K562 (cell line): ENCODE results near the gene AP3S1. TPM values are rescaled to one million over a fixed set of nuclear protein-coding genes. Genes with fewer than 3 reads are reported as not detected.

Experiments
- ATAC-seq: fragments of 200-7000 bp; cut with Tn5 transposase; 3 replicates; pipeline ENCODE4 v1.9.1; 2020; ENCODE audit warnings: moderate library complexity
- Bru-seq: library from RNA; stranded (reverse); fragments of 400-500 nt; gene quantifications from one replicate; lab custom pipeline; 2021; lab: Mats Ljungman, UMichigan
- BruChase-seq, 2 experiments: library from RNA; stranded (reverse); fragments of 400-500 nt; gene quantifications; one replicate each; lab custom pipeline; 2021; lab: Mats Ljungman, UMichigan
- BruUV-seq: library from RNA; stranded (reverse); fragments of 400-500 nt; replicated peaks from 2 replicates; lab custom pipeline; 2021; lab: Mats Ljungman, UMichigan
- CTCF ChIA-PET: fragments of 300-600 bp; formaldehyde crosslinking; extraction: SDS; loops from one replicate; lab custom pipeline; 2021; ENCODE audit warnings: low intra/inter-chr PET ratio; lab: Yijun Ruan, JAX
- POLR2A ChIA-PET: fragments of 300-600, 350-650 bp; sonication (Branson Sonifier 250); formaldehyde crosslinking; extraction: SDS; loops from one replicate; lab custom pipeline; 2021; ENCODE audit warnings: antibody characterized with exemption, inconsistent platforms; lab: Yijun Ruan, JAX
- DNase-seq, 4 experiments: peaks; one replicate each; pipeline versions ENCODE4 v3.0.0 to v3.0.0-alpha.2; 2011 to 2018; ENCODE audit warnings: low spot score in 3 of 4, mixed read lengths in 3 of 4; ENCODE audit errors: extremely low read depth in 1 of 4
- FAIRE-seq: peaks from 2 replicates; lab custom pipeline; 2011; peaks lifted over from hg19 to GRCh38; lab: Jason Lieb, UNC
- H2AFZ ChIP-seq: 2 replicates; pipeline ENCODE4 v1.6.0; 2011; ENCODE audit warnings: low read depth, low read length, control low read depth, inconsistent platforms
- H3K27ac ChIP-seq: fragments of 200-600 bp; 3 replicates; pipeline ENCODE4 v1.8.0; 2011; ENCODE audit warnings: low read depth, mild to moderate bottlenecking, control low read depth, inconsistent platforms, low read length, moderate library complexity, mixed read lengths; ENCODE audit errors: extremely low read depth
- H3K27me3 ChIP-seq, 2 experiments: fragments of 300-600 bp in 1 of 2; 2 replicates in 1 of 2; 3 replicates in 1 of 2; pipeline versions ENCODE4 v1.6.0 to v1.8.0; 2011; ENCODE audit warnings: inconsistent platforms in 2 of 2, low read length in 2 of 2, mild to moderate bottlenecking in 1 of 2, mixed read lengths in 1 of 2, moderate library complexity in 1 of 2; ENCODE audit not compliant: control insufficient read depth in 2 of 2, insufficient read depth in 2 of 2
- H3K36me3 ChIP-seq: fragments of 300-600 bp; 3 replicates; pipeline ENCODE4 v1.8.0; 2011; ENCODE audit warnings: mild to moderate bottlenecking, low read length, inconsistent platforms; ENCODE audit not compliant: control insufficient read depth, insufficient read depth
- H3K4me1 ChIP-seq, 2 experiments: fragments of 200-600 bp in 1 of 2; replicated peaks in 1 of 2; 2 replicates in 1 of 2; 3 replicates in 1 of 2; pipeline versions ENCODE4 v1.5.1 to v1.8.0; 2011; ENCODE audit warnings: inconsistent platforms in 2 of 2, low read length in 2 of 2, mild to moderate bottlenecking in 1 of 2, mixed read lengths in 1 of 2, moderate library complexity in 1 of 2; ENCODE audit not compliant: control insufficient read depth in 2 of 2, insufficient read depth in 2 of 2
- H3K4me2 ChIP-seq: 2 replicates; pipeline ENCODE4 v1.6.1; 2011; ENCODE audit warnings: low read length, control low read depth, inconsistent platforms, mixed read lengths; ENCODE audit not compliant: insufficient read depth
- H3K4me3 ChIP-seq: fragments of 200-600 bp; sonication (generic), shearing (Covaris generic); 2 replicates; pipeline ENCODE4 v1.5.1; 2016; ENCODE audit warnings: control low read depth, inconsistent platforms
- H3K79me2 ChIP-seq: fragments of 200-600 bp; 3 replicates; pipeline ENCODE4 v1.8.0; 2011; ENCODE audit warnings: low read length, inconsistent platforms; ENCODE audit not compliant: control insufficient read depth, insufficient read depth
- H3K9ac ChIP-seq, 2 experiments: 2 replicates each; pipeline versions ENCODE4 v1.6.0 to v1.6.1; 2011; ENCODE audit warnings: low read depth in 2 of 2, low read length in 2 of 2, control low read depth in 1 of 2, inconsistent platforms in 1 of 2, mild to moderate bottlenecking in 1 of 2, mixed read lengths in 1 of 2; ENCODE audit not compliant: insufficient read depth in 1 of 2
- H3K9me1 ChIP-seq: one replicate; pipeline ENCODE4 v1.6.0; 2011; ENCODE audit warnings: inconsistent platforms, mild to moderate bottlenecking, low read length, moderate library complexity; ENCODE audit not compliant: control insufficient read depth, insufficient read depth
- H3K9me3 ChIP-seq: replicated peaks from 2 replicates; pipeline ENCODE4 v1.5.1; 2011; ENCODE audit warnings: low read depth, low read length, inconsistent platforms; ENCODE audit not compliant: control insufficient read depth, insufficient read depth
- H4K20me1 ChIP-seq: replicated peaks from 2 replicates; pipeline ENCODE4 v1.6.1; 2011; ENCODE audit warnings: low read length, inconsistent platforms, mixed read lengths; ENCODE audit not compliant: control insufficient read depth, insufficient read depth
- CBFB ChIP-seq: sonication (generic); formaldehyde crosslinking; IDR thresholded peaks from 2 replicates; pipeline ENCODE4 v1.4.0; 2020; ENCODE audit warnings: mild to moderate bottlenecking, missing genetic modification reagents
- ESRRB ChIP-seq: fragments of 250-450 bp; sonication (Bioruptor Pico); IDR thresholded peaks from 2 replicates; pipeline ENCODE4 v1.5.0; 2020; ENCODE audit warnings: mild to moderate bottlenecking, moderate library complexity, borderline replicate concordance
- FOS ChIP-seq: IDR thresholded peaks from 3 replicates; pipeline ENCODE4 v1.6.1; 2011; ENCODE audit not compliant: insufficient read length; ENCODE audit errors: extremely low read depth
- GTF2A2 ChIP-seq: IDR thresholded peaks from 2 replicates; pipeline ENCODE4 v1.6.1; 2016; ENCODE audit warnings: mild to moderate bottlenecking, missing genetic modification characterization, missing compliant biosample characterization
- PHF8 ChIP-seq: fragments of 200-600 bp; sonication (generic); IDR thresholded peaks from 2 replicates; pipeline ENCODE4 v1.6.1; 2012; ENCODE audit warnings: mixed run types, mild to moderate bottlenecking, inconsistent platforms, low read length, moderate library complexity, borderline replicate concordance
- PHTF2 ChIP-seq: fragments of 250-450 bp; sonication (Bioruptor Pico); IDR thresholded peaks from 2 replicates; pipeline ENCODE4 v1.5.0; 2021; ENCODE audit warnings: mild to moderate bottlenecking
- YY1 ChIP-seq, 3 experiments: IDR thresholded peaks; 2 replicates each; pipeline ENCODE4 v1.6.1; 2011; ENCODE audit warnings: low read length in 2 of 3, mild to moderate bottlenecking in 2 of 3, moderate library complexity in 2 of 3, borderline replicate concordance in 1 of 3, control low read depth in 1 of 3, low read depth in 1 of 3; ENCODE audit not compliant: insufficient read depth in 3 of 3, insufficient replicate concordance in 2 of 3, control insufficient read depth in 1 of 3, insufficient read length in 1 of 3; ENCODE audit errors: extremely low read depth in 1 of 3
- ZNF3 ChIP-seq: fragments of 250-450 bp; sonication (Bioruptor Pico); IDR thresholded peaks from 2 replicates; pipeline ENCODE4 v1.5.0; 2021; ENCODE audit warnings: mild to moderate bottlenecking, moderate library complexity
- ZZZ3 ChIP-seq: fragments of 450-650 bp; IDR thresholded peaks from 2 replicates; pipeline ENCODE4 v1.6.1; 2016; ENCODE audit warnings: antibody characterized with exemption, mild to moderate bottlenecking, moderate library complexity
- WGBS: fragments of 100-300 bp; shearing (Covaris generic); methylation state at CpG from one replicate; pipeline ENCODE4 v1.1.6; 2016; ENCODE audit warnings: low coverage, mixed read lengths; ENCODE audit not compliant: insufficient coverage; ENCODE audit errors: missing lambda C conversion rate; 5-methylcytosine and 5-hydroxymethylcytosine counted together
- in situ Hi-C: fragments of 300-500 bp; cut with MboI; formaldehyde crosslinking; loops from 4 replicates; pipeline ENCODE4 v1.15.0; 2018; ENCODE audit warnings: inconsistent platforms, mixed read lengths
- intact Hi-C: fragments of 100-400 bp; cut with micrococcal nuclease; formaldehyde crosslinking; loops from 2 replicates; pipeline ENCODE4 v1.14.2; 2022
- long read RNA-seq, 3 experiments: library from polyadenylated mRNA in 2 of 3; library from RNA in 1 of 3; unstranded in 2 of 3; stranded (forward) in 1 of 3; transcript quantifications; one replicate each; pipeline ENCODE4 v2.0.0, GENCODE V29; 2019 to 2022
- polyA minus RNA-seq, 3 experiments: library from RNA; depleted of rRNA, polyadenylated mRNA; stranded (reverse); fragments of >200 nt; gene quantifications; 2 replicates each; pipeline ENCODE4 v1.2.3, GENCODE V29; 2011
- polyA plus RNA-seq, 8 experiments: library from polyadenylated mRNA; depleted of rRNA in 4 of 8; stranded (reverse) in 5 of 8; unstranded in 3 of 8; fragments of >200 nt; fragmentation: Nextera tagmentation in 2 of 8; fragmentation: Illumina TruSeq in 1 of 8; extraction: Ambion mirVana in 2 of 8; extraction: Trizol in 1 of 8; gene quantifications; 2 replicates each; pipeline versions ENCODE4 v1.2.1 to v1.2.3, GENCODE V29; 2011 to 2014; ENCODE audit warnings: inconsistent platforms in 1 of 8, missing spikeins in 1 of 8
- total RNA-seq, 7 experiments: library from RNA; depleted of rRNA in 6 of 7; stranded (reverse); fragments of >200 nt in 6 of 7; fragmentation: Illumina TruSeq in 2 of 7; extraction: Trizol in 2 of 7; gene quantifications; 2 replicates each; pipeline versions ENCODE4 v1.2.1 to v1.2.3, GENCODE V29; 2011 to 2021; ENCODE audit warnings: low replicate concordance in 1 of 7
- TF ChIP-seq, protein P1 (sequence below): conservative IDR thresholded peaks from 2 replicates; pipeline ENCODE4 v1.6.1; 2011; ENCODE audit warnings: low read depth, mild to moderate bottlenecking, low read length; ENCODE audit not compliant: control insufficient read depth
- TF ChIP-seq, protein P2 (sequence below): fragments of 250-450 bp; sonication (Bioruptor Pico); IDR thresholded peaks from 2 replicates; pipeline ENCODE4 v1.5.0; 2020; ENCODE audit warnings: mild to moderate bottlenecking, borderline replicate concordance

AP3S1 gene
- total RNA-seq (2011; cell fraction: chromatin; rRNA removed; ENCODE audit: low replicate concordance), result 4.4 and 27.1 TPM in 2 replicates
- total RNA-seq (2011; cell fraction: nucleolus; rRNA removed), result 2.3 and 3.3 TPM in 2 replicates
- total RNA-seq (2011; cell fraction: nucleoplasm; rRNA removed), result 17.5 and 21.0 TPM in 2 replicates
- total RNA-seq (2014; rRNA removed) (48.5 and 50.2 TPM in 2 replicates), total RNA-seq (2014; rRNA removed; fragmentation: Illumina TruSeq; extraction: Trizol) (106 and 112 TPM in 2 replicates), total RNA-seq (2015; rRNA removed; fragmentation: Illumina TruSeq; extraction: Trizol) (88.2 and 95.9 TPM in 2 replicates), total RNA-seq (2021) (67.3 and 72.1 TPM in 2 replicates), polyA plus RNA-seq (2011; rRNA removed) (43.1 and 69.8 TPM in 2 replicates), polyA plus RNA-seq (2014; fragmentation: Illumina TruSeq; extraction: Trizol) (84.1 and 101 TPM in 2 replicates), polyA plus RNA-seq (2014; fragmentation: Nextera tagmentation; extraction: Ambion mirVana) (10 to 100 TPM; 46.1 to 46.3 TPM), polyA plus RNA-seq (2014; rRNA removed) (67.1 and 86.1 TPM in 2 replicates), polyA minus RNA-seq (2011; rRNA and poly(A)+ RNA removed) (45.2 and 45.3 TPM in 2 replicates), Bru-seq, nascent RNA (percentile 79 among the genes with signal in this experiment), BruChase-seq, experiment 1, labeled RNA remaining after a 2-hour chase (percentile 88 among the genes with signal in this experiment), BruChase-seq, experiment 2, labeled RNA remaining after a 6-hour chase (percentile 88 among the genes with signal in this experiment)
- polyA plus RNA-seq (2011; cell fraction: cytosol; rRNA removed), result 6.5 and 22.8 TPM in 2 replicates
- 5.5 and 11.3 TPM in 2 replicates for polyA plus RNA-seq (2011; cell fraction: nucleus; rRNA removed)
- 53.5 and 60.6 TPM in 2 replicates for polyA plus RNA-seq (2012)
- 8.8 and 17.3 TPM in 2 replicates for polyA minus RNA-seq (2011; cell fraction: cytosol; rRNA and poly(A)+ RNA removed)
- 12.0 and 17.4 TPM in 2 replicates for polyA minus RNA-seq (2011; cell fraction: nucleus; rRNA and poly(A)+ RNA removed)
- long read RNA-seq, experiment 1, transcript AP3S1-202 (7 exons, 1,180 nt), result minor isoform, 5 of 214 reads
- long read RNA-seq, experiment 1, transcript AP3S1-201 (6 exons, 1,730 nt), result major isoform, 171 of 214 reads
- long read RNA-seq, experiment 1, partial matches to known transcripts, result 3 of 214 reads
- long read RNA-seq, experiment 1, other reads (novel, unspliced or antisense), result 35 of 214 reads
- long read RNA-seq, experiment 2, transcript AP3S1-201 (6 exons, 1,730 nt), result major isoform, 47 of 68 reads
- long read RNA-seq, experiment 2, partial matches to known transcripts, result 18 of 68 reads
- long read RNA-seq, experiment 2, other reads (novel, unspliced or antisense), result 2 of 68 reads
- long read RNA-seq, experiment 3, transcript AP3S1-201 (6 exons, 1,730 nt), result major isoform, 53 of 63 reads
- long read RNA-seq, experiment 3, partial matches to known transcripts, result 5 of 63 reads
- long read RNA-seq, experiment 3, other reads (novel, unspliced or antisense), result 5 of 63 reads

DNA sequence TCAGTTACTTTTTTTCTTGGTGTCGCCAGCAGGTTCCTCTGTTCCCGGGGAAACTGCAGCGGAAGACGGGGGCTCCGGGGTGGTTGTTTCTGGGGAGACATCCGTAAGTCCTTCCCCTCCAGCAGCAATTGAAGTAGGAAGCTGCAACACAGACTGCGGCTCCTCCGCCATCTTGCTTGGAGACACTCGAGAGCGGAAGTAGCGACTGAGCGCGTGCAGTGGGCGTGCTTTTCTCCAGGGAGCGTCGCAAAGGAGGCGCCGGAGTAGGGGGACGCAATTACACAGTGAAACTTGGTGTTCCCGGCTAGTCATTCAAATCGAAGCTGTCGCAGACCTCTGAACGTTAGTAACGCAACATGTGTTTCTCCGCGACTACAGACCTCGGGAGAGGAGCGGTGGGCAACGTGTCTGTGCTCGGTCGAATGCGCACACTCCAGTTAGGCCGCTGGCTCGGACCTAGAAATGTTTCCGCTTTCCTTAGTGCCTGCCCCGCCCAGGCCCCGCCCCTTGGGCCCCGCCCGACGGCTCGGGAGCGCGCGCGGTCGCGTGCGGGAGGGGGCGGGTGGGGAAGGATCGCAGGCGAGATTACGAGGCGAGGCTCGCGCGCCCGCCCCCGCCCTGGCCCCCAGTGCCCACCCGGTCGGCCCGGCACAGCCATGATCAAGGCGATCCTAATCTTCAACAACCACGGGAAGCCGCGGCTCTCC, at the start of gene AP3S1, which contains the start of gene ATG12:
TSS of gene AP3S1 (plus strand) at position 554 of the 707 bp plus-strand sequence. CDS start at position 657, 103 bp downstream.
TSS of gene ATG12 (minus strand) at position 184 of the 707 bp plus-strand sequence. CDS start at position 171, 13 bp downstream.
- CTCF ChIA-PET, result no interaction called here
- in situ Hi-C loops (no loop called here), intact Hi-C loops (loop anchor here (5.0 to 10.0 kb wide), 3 partner anchors 246 to 537 kb away; partner anchors contain the start of genes COMMD10 and FEM1C)
- BruUV-seq, result no TSS peak
- Histone ChIP-seq H3K4me2 (peak within 1 kb of the TSS; percentile 97), H4K20me1 (peaks cover 5% of the 10 kb centered on the region; the same call in 1 of the 2 replicates), H3K79me2 (peaks cover 93% of the 10 kb centered on the region), H2AFZ (peak within 1 kb of the TSS; percentile 96), H3K9ac (peak within 1 kb of the TSS; percentile 95 to 97), H3K27me3 (no peaks in the 10 kb centered on the region), H3K4me1 (peaks cover 14 to 15% of the 10 kb centered on the region in 2 experiments; a peak in 4 of 5 replicates), H3K9me1 (no peaks in the 10 kb centered on the region), H3K9me3 (no peaks in the 10 kb centered on the region), H3K36me3 (peaks cover 33% of the 10 kb centered on the region), H3K27ac (peak within 1 kb of the TSS; percentile 99), H3K4me3 (peak within 1 kb of the TSS; percentile 79)
- WGBS, result under 1% methylated on average over 33 of the region's 65 CpGs
- POLR2A ChIA-PET, result interaction anchor here (0.6 to 1.4 kb wide), 4 partner anchors 9 to 565 kb away, joined by 3 to 5 read pairs (median 3); no protein-coding TSS in a partner anchor
- ATAC-seq, result peak; percentile 88
- peak; percentile 88 to 96 (median 92) for DNase-seq
- FAIRE-seq, result peak; percentile 82
- TF ChIP-seq YY1 (IDR thresholded peaks at IDR 0.05; ENCODE audit: borderline replicate concordance in 1 of 3, control insufficient read depth in 1 of 3, extremely low read depth in 1 of 3, insufficient read depth in 3 of 3, insufficient read length in 1 of 3, insufficient replicate concordance in 2 of 3, low read depth in 1 of 3, low read length in 2 of 3), result peak; percentile 90 to 98 (median 94)
- TF ChIP-seq, protein P1, sequence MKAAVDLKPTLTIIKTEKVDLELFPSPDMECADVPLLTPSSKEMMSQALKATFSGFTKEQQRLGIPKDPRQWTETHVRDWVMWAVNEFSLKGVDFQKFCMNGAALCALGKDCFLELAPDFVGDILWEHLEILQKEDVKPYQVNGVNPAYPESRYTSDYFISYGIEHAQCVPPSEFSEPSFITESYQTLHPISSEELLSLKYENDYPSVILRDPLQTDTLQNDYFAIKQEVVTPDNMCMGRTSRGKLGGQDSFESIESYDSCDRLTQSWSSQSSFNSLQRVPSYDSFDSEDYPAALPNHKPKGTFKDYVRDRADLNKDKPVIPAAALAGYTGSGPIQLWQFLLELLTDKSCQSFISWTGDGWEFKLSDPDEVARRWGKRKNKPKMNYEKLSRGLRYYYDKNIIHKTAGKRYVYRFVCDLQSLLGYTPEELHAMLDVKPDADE, result no peak; the same call in 1 of the 2 replicates
- TF ChIP-seq ZZZ3, result no peak
- TF ChIP-seq ESRRB (CRISPR knock-in tag), result no peak
- TF ChIP-seq GTF2A2, result no peak
- no peak for TF ChIP-seq FOS
- TF ChIP-seq ZNF3 (CRISPR knock-in tag), result no peak
- TF ChIP-seq PHF8, result peak; percentile 83
- TF ChIP-seq PHTF2 (CRISPR knock-in tag), result no peak
- TF ChIP-seq, protein P2, sequence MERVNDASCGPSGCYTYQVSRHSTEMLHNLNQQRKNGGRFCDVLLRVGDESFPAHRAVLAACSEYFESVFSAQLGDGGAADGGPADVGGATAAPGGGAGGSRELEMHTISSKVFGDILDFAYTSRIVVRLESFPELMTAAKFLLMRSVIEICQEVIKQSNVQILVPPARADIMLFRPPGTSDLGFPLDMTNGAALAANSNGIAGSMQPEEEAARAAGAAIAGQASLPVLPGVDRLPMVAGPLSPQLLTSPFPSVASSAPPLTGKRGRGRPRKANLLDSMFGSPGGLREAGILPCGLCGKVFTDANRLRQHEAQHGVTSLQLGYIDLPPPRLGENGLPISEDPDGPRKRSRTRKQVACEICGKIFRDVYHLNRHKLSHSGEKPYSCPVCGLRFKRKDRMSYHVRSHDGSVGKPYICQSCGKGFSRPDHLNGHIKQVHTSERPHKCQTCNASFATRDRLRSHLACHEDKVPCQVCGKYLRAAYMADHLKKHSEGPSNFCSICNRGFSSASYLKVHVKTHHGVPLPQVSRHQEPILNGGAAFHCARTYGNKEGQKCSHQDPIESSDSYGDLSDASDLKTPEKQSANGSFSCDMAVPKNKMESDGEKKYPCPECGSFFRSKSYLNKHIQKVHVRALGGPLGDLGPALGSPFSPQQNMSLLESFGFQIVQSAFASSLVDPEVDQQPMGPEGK (CRISPR knock-in tag), result no peak
- TF ChIP-seq CBFB, result no peak
